SHP77 (cell line): ENCODE results near the gene ZC3H8.

Experiments
- DNase-seq, 2 experiments: peaks; one replicate each; lab custom pipeline; 2025; lab: John Stamatoyannopoulos, UW

Gene ZC3H8

GRCh38 chr2:112164876-112165275, 90.0 kb downstream of the ZC3H8 start:
- no peak for DNase-seq

GRCh38 chr2:112163541-112163981, 91.3 kb downstream of the ZC3H8 start:
- DNase-seq: peak; percentile 51 to 53

- DNase-seq: no peak
Observed at GRCh38 chr2:112162956-112163355, 91.9 kb downstream of the ZC3H8 start.

- no peak for DNase-seq
Observed at GRCh38 chr2:112162341-112162740, 92.5 kb downstream of the ZC3H8 start.
